ENCODE data around the gene SMAD3. TPM values are rescaled to one million over a fixed set of nuclear protein-coding genes. Genes with fewer than 3 reads are reported as not detected.

Gene SMAD3
- polyA plus RNA-seq, 1 donor from 2014 or later, result 1.0 TPM

- Histone ChIP-seq H3F3A (ENCODE audit: insufficient read depth, low read length, poor library complexity, severe bottlenecking) (no peaks in the 10 kb centered on the region), H3K36me3 (ENCODE audit: insufficient read depth, low read length) (no peaks in the 10 kb centered on the region), H2AFZ (ENCODE audit: low read depth, low read length) (no peak overlapping the region), H3K27ac (ENCODE audit: low read length) (no peak overlapping the region), H3K9ac (ENCODE audit: low read length) (no peak overlapping the region), H3K9me2 (ENCODE audit: insufficient read depth, low read length) (no peaks in the 10 kb centered on the region), H4K20me1 (ENCODE audit: insufficient read depth) (no peaks in the 10 kb centered on the region), H3K79me2 (replicated peaks; ENCODE audit: insufficient read depth, low read length) (no peaks in the 10 kb centered on the region), H3K4me2 (ENCODE audit: low read length) (no peak overlapping the region), H3K9me3 (ENCODE audit: low read length) (no peaks in the 10 kb centered on the region), H3K4me3 (ENCODE audit: low read length) (no peak overlapping the region), H3K27me3 (ENCODE audit: insufficient read depth, low read depth, low read length) (no peaks in the 10 kb centered on the region)
- TF ChIP-seq RAD21 (conservative IDR thresholded peaks at IDR 0.05) (no peak), CTCF (IDR thresholded peaks at IDR 0.05; ENCODE audit: poor library complexity, severe bottlenecking) (no peak), MXI1 (conservative IDR thresholded peaks at IDR 0.05; ENCODE audit: poor library complexity, severe bottlenecking) (no peak), REST (IDR thresholded peaks at IDR 0.05; ENCODE audit: borderline replicate concordance) (no peak), EZH2 (IDR thresholded peaks at IDR 0.05; ENCODE audit: borderline replicate concordance, insufficient read depth, low read length, poor library complexity, severe bottlenecking) (no peak), EP300 (conservative IDR thresholded peaks at IDR 0.05; ENCODE audit: poor library complexity, severe bottlenecking) (no peak), POLR2AphosphoS5 (IDR thresholded peaks at IDR 0.05) (no peak), SMC3 (conservative IDR thresholded peaks at IDR 0.05; ENCODE audit: poor library complexity) (no peak), TAF1 (IDR thresholded peaks at IDR 0.05; ENCODE audit: low read depth) (no peak)
Measured at GRCh38 chr15:67185621-67186225, 120.3 kb downstream of the SMAD3 start.

- Histone ChIP-seq H3K27me3 (ENCODE audit: insufficient read depth, low read depth, low read length) (no peaks in the 10 kb centered on the region), H3K36me3 (ENCODE audit: insufficient read depth, low read length) (no peaks in the 10 kb centered on the region), H3F3A (ENCODE audit: insufficient read depth, low read length, poor library complexity, severe bottlenecking) (no peaks in the 10 kb centered on the region), H3K79me2 (replicated peaks; ENCODE audit: insufficient read depth, low read length) (no peaks in the 10 kb centered on the region), H3K9ac (ENCODE audit: low read length) (no peak overlapping the region), H2AFZ (ENCODE audit: low read depth, low read length) (no peak overlapping the region), H3K27ac (ENCODE audit: low read length) (no peak overlapping the region), H3K4me3 (ENCODE audit: low read length) (no peak overlapping the region), H3K9me3 (ENCODE audit: low read length) (no peaks in the 10 kb centered on the region), H3K9me2 (ENCODE audit: insufficient read depth, low read length) (no peaks in the 10 kb centered on the region), H3K4me2 (ENCODE audit: low read length) (no peak overlapping the region), H4K20me1 (ENCODE audit: insufficient read depth) (no peaks in the 10 kb centered on the region)
- TF ChIP-seq MXI1 (conservative IDR thresholded peaks at IDR 0.05; ENCODE audit: poor library complexity, severe bottlenecking) (no peak), REST (IDR thresholded peaks at IDR 0.05; ENCODE audit: borderline replicate concordance) (no peak), RAD21 (conservative IDR thresholded peaks at IDR 0.05) (no peak), POLR2AphosphoS5 (IDR thresholded peaks at IDR 0.05) (no peak), CTCF (IDR thresholded peaks at IDR 0.05; ENCODE audit: poor library complexity, severe bottlenecking) (no peak), EP300 (conservative IDR thresholded peaks at IDR 0.05; ENCODE audit: poor library complexity, severe bottlenecking) (no peak), EZH2 (IDR thresholded peaks at IDR 0.05; ENCODE audit: borderline replicate concordance, insufficient read depth, low read length, poor library complexity, severe bottlenecking) (no peak), TAF1 (IDR thresholded peaks at IDR 0.05; ENCODE audit: low read depth) (no peak), SMC3 (conservative IDR thresholded peaks at IDR 0.05; ENCODE audit: poor library complexity) (no peak)
Measured at GRCh38 chr15:67186226-67186649, 120.8 kb downstream of the SMAD3 start.

Data from neural cell (in vitro differentiated cells).